Measurements from ENCODE around the gene ATP6V0A4. TPM values are rescaled to one million over a fixed set of nuclear protein-coding genes. Genes with fewer than 3 reads are reported as not detected.
"Not testable (repeated sequence)": the region's sequence is repeated elsewhere in the genome, so short reads cannot be mapped to it uniquely, and the experiment has no call there.

The ATP6V0A4 gene
- total RNA-seq, 1 donor from 2014 or later, result 1.2 TPM

DNA sequence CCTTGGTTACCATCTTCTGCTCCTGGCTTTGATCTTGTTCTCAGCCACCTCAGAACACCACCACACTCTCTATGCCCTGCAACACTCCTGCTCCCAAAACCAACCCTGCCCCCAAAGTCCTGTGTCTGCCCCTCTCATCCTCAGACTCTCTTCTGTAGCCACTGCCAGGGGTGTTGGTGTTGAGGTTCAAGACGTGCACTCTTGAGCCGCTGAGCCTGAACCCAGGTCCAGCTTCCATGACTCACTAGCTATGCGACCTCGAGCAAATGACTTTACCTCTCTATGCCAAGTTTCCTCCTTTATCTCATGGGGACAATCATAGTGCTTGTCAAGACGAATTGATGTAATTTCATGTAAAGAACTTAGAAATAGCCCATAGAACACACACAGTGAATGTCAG is 840 bp upstream of the ATP6V0A4 start:
- H3K9me3 ChIP-seq, result no peaks in the 10 kb centered on the region
- DNase-seq (ENCODE audit: extremely low spot score in 2 of 2), result no peak
- H3K4me1 ChIP-seq, result no peaks in the 10 kb centered on the region
- H3K27me3 ChIP-seq, result no peaks in the 10 kb centered on the region
- intact Hi-C loops (cut with DNase I), result no loop called here
- TF ChIP-seq POLR2A (IDR thresholded peaks at IDR 0.05) (no peak), POLR2AphosphoS5 (IDR thresholded peaks at IDR 0.05; ENCODE audit: insufficient read depth in 1 of 2, low read depth in 1 of 2) (no peak)
- TF ChIP-seq, protein P1, sequence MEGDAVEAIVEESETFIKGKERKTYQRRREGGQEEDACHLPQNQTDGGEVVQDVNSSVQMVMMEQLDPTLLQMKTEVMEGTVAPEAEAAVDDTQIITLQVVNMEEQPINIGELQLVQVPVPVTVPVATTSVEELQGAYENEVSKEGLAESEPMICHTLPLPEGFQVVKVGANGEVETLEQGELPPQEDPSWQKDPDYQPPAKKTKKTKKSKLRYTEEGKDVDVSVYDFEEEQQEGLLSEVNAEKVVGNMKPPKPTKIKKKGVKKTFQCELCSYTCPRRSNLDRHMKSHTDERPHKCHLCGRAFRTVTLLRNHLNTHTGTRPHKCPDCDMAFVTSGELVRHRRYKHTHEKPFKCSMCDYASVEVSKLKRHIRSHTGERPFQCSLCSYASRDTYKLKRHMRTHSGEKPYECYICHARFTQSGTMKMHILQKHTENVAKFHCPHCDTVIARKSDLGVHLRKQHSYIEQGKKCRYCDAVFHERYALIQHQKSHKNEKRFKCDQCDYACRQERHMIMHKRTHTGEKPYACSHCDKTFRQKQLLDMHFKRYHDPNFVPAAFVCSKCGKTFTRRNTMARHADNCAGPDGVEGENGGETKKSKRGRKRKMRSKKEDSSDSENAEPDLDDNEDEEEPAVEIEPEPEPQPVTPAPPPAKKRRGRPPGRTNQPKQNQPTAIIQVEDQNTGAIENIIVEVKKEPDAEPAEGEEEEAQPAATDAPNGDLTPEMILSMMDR (IDR thresholded peaks at IDR 0.05), result no peak
- H3K27ac ChIP-seq, result no peak overlapping the region
- H3K36me3 ChIP-seq, result no peaks in the 10 kb centered on the region
- H3K4me3 ChIP-seq, result no peak overlapping the region

DNA sequence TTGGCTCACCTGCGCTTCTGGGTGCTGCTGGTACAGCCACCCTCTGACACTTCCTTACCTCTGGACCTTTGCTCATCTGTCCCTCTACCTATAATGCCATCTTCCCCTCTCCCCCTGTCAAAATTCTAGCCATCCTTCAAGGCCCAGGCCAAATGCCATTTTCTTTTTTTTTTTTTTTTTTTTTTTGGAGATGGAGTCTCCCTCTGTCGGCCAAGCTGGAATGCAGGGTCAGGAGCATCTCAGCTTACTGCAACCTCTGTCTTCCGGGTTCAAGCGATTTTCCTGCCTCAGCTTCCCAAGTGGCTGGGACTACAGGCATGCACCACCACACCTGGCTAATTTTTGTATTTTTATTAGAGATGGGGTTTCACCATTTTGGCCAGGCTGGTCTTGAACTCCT is 950 bp downstream of the ATP6V0A4 start:
- H3K9me3 ChIP-seq; DNase-seq (ENCODE audit: extremely low spot score in 2 of 2); H3K36me3 ChIP-seq; intact Hi-C loops (cut with DNase I); H3K27ac ChIP-seq; H3K4me3 ChIP-seq; H3K4me1 ChIP-seq; H3K27me3 ChIP-seq: not testable (repeated sequence)

DNA sequence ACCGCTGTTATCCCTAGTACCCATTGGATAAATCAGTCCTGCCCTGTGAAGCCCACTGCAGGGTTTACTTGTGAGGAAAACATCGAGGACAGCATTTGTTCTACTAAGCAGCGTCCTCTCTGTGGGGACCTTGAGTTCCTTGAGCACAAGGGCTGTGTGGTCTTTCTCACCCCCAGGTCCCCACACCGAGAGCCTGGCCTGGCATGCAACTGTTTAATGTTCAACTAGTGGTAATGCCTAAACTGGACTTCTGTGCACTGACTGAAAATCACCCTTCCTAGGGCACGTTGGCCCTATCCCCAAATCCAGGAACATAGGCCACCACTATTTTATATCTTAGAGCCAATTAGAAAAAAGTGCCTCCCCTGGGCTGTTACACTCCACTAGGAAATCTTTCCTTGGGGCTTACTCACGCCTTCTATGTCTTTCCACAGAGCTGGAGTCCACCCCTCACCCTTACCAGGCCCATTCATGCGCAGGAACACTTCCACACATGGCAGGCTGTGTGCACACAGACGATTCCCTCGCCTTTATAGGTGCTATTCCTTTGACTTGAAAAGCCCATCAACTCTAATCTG is 1.9 kb downstream of the ATP6V0A4 start:
- Histone ChIP-seq H3K9me3 (no peaks in the 10 kb centered on the region), H3K4me1 (no peaks in the 10 kb centered on the region), H3K4me3 (no peak overlapping the region), H3K27me3 (no peaks in the 10 kb centered on the region), H3K27ac (no peak overlapping the region), H3K36me3 (no peaks in the 10 kb centered on the region)
- TF ChIP-seq POLR2A (IDR thresholded peaks at IDR 0.05) (no peak), POLR2AphosphoS5 (IDR thresholded peaks at IDR 0.05; ENCODE audit: insufficient read depth in 1 of 2, low read depth in 1 of 2) (no peak)
- TF ChIP-seq, protein P1 (IDR thresholded peaks at IDR 0.05), result no peak
- no peak for DNase-seq (ENCODE audit: extremely low spot score in 2 of 2)
- intact Hi-C loops (cut with DNase I), result no loop called here

DNA sequence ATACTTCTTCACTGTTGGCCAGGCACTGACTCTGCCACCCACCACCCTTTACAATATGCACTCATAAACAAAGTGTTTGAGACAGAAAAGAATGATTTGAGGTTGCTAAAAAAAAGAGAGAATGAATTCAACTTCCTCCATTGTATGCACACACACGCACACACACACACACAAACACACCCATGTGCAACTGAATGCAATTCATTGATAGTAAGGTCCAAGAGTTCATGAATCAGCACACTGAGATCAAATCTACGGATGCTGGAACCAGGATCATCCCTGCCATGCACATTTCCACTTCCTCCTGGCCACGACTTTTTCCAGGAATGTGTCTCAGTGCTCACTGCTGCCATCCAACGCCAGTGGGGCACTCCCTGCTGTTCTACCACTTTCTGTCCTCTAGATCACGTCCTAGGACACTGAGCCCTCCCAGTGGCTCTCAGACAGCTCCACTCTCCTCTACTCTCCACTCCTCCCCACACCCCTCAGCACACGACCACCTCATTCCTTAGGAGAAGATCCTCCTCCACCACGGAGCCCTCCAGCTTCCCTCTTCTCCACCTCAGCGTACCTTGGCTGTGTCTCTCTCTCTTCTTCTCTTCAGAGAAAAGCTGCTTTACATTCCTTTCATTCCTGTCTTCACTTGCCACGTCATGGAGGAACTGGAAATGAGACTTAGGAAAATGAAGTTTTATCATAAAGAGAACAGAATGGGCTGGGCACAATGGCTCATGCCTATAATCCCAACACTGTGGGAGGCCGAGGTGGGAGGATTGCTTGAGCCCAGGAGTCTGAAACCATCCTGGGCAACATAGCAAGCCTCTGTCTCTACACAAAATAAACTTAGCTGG is 12.2 kb downstream of the ATP6V0A4 start:
- no peak overlapping the region for H3K4me3 ChIP-seq

DNA sequence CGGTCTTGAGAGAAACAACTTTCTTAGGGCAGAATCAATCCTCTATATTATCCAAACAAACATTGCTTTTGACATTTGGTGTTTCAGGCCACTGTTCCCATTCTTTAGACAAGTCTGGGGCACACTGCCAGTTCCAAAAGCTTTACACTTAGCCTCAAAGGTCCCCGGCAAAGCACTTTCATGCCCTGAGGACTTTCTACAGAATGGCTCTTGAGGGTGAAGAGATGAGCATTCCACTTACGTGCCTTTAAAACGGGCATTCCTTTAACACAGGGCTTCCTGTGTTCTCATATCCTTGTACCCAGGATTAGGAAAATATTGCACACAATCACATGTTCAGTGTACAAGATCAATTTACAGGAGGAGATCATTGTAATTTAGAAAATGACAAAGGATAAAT is 13.3 kb downstream of the ATP6V0A4 start:
- TF ChIP-seq POLR2AphosphoS5 (IDR thresholded peaks at IDR 0.05; ENCODE audit: insufficient read depth in 1 of 2, low read depth in 1 of 2), result no peak
- TF ChIP-seq, protein P1 (IDR thresholded peaks at IDR 0.05), result no peak
- no peak for TF ChIP-seq POLR2A (IDR thresholded peaks at IDR 0.05)
- no peaks in the 10 kb centered on the region for H3K36me3 ChIP-seq
- DNase-seq (ENCODE audit: extremely low spot score in 2 of 2), result no peak

More for the DNA sequence above, 12.2 kb downstream of the ATP6V0A4 start:
- intact Hi-C loops (cut with DNase I), result no loop called here
- TF ChIP-seq, protein P1 (IDR thresholded peaks at IDR 0.05), result no peak
- TF ChIP-seq POLR2A (IDR thresholded peaks at IDR 0.05), result no peak
- TF ChIP-seq POLR2AphosphoS5 (IDR thresholded peaks at IDR 0.05; ENCODE audit: insufficient read depth in 1 of 2, low read depth in 1 of 2), result no peak
- DNase-seq (ENCODE audit: extremely low spot score in 2 of 2), result no peak
- Histone ChIP-seq H3K9me3 (no peaks in the 10 kb centered on the region), H3K27me3 (no peaks in the 10 kb centered on the region), H3K27ac (no peak overlapping the region), H3K4me1 (no peaks in the 10 kb centered on the region), H3K36me3 (no peaks in the 10 kb centered on the region)

More for the DNA sequence above, 13.3 kb downstream of the ATP6V0A4 start:
- no peaks in the 10 kb centered on the region for H3K4me1 ChIP-seq
- H3K9me3 ChIP-seq, result no peaks in the 10 kb centered on the region
- no peaks in the 10 kb centered on the region for H3K27me3 ChIP-seq
- H3K27ac ChIP-seq, result no peak overlapping the region
- no peak overlapping the region for H3K4me3 ChIP-seq
- intact Hi-C loops (cut with DNase I), result no loop called here
